Cortex of kidney (tissue), 1 donor: ENCODE data around the gene HOXC11.

Experiments used
- DNase-seq: peaks from one replicate; lab custom pipeline; 2025; lab: John Stamatoyannopoulos, UW

HOXC11 gene

DNA sequence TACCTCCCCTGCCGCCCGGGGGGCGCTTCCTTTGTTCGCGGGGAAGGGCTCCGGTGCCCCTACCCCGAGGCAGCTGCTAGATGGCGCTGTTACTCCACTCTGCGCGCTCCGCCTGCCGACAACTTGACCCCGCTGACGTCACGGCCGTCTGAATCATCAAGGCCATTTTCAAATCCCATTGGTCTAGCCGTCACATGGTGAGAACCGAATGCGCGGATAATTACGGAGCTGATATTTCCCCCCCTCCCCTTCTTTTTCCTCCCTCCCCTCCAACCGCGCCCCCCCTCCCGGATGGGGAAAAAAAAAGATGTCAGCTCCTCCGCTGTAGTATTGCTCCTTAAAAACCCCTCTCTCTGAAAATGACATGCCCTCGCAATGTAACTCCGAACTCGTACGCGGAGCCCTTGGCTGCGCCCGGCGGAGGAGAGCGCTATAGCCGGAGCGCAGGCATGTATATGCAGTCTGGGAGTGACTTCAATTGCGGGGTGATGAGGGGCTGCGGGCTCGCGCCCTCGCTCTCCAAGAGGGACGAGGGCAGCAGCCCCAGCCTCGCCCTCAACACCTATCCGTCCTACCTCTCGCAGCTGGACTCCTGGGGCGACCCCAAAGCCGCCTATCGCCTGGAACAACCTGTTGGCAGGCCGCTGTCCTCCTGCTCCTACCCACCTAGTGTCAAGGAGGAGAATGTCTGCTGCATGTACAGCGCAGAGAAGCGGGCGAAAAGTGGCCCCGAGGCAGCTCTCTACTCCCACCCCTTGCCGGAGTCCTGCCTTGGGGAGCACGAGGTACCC lies 12.2 kb downstream of the HOXC11 start, which contains the start of gene HOXC10:
Gene HOXC10 (plus strand): TSS at position 246 of the 791 bp plus-strand sequence. CDS start 114 bp downstream, at position 360.
- DNase-seq = no peak

DNA sequence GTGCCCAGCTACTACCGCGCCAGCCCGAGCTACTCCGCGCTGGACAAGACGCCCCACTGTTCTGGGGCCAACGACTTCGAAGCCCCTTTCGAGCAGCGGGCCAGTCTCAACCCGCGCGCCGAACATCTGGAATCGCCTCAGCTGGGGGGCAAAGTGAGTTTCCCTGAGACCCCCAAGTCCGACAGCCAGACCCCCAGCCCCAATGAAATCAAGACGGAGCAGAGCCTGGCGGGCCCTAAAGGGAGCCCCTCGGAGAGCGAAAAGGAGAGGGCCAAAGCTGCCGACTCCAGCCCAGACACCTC lies 12.7 kb downstream of the HOXC11 start:
- no peak for DNase-seq

DNA sequence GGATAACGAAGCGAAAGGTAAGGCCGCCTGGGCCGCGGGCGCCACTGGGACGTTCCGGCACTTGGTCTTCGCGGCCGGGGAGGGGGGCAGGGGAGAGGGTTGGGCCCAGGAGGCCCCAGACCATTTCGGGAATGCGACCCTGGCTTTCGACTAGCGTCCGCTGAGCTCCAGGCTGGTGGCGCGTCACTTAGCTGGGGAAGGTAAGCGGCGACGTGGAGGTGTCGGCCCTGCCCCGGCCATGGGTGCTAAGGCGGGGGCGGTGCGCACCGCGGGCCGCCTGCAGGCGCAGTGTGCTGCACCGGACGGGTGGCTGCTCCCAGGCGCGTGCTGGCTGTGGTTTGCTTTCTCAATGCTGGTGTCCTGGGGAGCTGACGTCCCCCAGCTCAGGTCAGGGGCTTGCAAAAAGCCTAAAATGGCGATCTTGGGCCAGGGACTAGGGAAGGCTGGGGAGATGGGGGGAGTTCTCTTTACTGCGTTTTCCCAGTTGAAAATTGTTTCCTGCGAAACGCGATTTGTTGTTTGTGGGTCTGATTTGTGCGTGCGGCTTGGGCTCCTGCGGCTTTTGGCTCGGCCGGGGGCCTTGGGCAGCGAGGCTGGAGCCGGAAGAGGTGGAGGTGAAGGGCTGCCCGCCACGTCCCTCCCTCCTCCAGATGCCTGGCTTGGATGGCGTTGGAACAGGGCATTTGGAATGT lies 13.2 kb downstream of the HOXC11 start:
- no peak for DNase-seq

DNA sequence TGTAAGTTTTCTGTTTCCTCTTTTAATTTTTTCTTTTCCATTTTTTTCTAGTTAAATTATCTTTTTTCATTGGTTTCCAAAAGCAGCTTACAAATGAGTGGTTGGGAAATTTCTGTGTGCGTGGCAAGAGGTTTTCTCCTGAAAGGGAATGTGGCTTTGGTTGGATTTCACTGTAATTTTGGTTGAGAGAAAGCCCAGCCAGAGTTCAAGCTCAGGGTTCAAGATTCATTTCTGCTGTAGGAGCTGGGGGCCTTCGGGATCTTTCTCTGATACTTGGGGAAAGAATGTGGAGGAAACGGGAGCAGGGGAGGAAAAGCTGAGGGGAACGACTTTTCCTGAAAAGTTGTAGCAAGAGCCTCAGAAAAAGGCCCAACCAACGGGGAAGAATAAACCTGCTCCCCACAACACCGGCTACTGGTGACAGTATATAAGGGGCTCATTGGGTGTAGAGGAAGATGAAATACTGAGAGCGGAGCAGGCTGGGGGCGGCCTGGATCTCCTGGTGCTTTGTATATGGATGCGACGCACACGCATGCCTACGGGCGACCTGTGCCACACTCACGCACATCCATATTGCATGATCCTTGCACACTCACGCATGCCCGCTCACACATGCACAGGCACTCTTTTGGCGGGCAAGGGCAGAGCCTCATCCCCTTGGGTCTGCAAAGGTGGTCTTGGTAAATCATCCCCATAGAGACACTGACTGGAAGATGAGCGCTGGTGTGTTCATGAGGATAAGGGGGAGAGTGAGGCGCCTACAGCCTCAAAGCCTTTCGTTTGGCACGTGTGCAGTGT lies 14.0 kb downstream of the HOXC11 start:
- no peak for DNase-seq

DNA sequence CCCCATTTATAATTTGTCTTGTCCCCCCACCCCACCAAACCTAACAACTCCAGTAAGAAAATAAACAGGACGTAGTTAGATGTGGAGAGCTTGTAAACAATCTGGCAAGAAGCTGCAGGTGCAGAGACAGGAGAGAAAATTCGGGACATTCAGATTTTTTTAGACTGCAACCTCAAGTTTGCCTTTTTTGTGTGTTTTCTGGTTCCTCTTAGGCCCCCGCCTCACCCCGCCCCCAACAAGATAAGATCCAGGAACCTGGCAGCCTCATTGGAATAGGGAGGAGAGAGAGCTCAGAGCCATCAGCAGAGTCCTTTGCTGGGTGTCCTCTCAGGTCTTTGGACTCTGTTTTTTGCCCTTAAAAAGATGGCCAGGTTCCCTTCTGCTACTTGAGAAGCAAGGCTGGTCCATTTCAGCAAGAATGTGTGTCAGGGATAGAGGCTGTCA lies 14.9 kb downstream of the HOXC11 start:
- no peak for DNase-seq

DNA sequence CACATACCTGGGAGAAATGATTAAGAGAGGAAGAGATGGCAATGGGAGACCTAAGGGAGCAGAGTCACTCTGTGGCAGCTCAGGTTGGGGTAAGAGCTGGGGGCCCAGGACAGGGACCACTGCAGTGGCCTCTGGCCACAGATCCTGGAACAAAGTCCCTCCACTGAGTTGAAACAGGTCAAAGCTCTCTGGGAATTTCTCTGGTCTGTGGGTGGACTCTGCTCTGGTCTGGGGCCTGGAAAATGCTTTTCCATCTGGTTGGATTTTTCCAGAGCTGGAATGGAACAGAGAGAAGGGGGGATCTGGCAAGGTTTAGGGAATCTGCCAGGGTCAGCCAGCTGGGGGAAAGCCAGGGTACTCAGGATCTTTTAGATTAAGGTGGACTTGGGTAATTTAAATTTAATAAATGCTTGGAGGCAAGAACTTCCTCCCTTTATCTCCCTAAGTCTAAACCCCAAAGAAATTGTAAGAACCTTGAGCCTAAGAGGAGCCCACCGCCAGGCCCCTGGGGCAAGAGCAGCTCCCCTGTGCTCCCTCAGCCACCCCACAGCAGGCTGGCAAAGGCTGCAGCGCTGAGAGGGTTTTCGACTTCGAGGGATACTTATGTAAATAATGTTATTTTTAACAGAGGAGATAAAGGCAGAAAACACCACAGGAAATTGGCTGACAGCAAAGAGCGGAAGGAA lies 15.8 kb downstream of the HOXC11 start:
- DNase-seq = no peak

DNA sequence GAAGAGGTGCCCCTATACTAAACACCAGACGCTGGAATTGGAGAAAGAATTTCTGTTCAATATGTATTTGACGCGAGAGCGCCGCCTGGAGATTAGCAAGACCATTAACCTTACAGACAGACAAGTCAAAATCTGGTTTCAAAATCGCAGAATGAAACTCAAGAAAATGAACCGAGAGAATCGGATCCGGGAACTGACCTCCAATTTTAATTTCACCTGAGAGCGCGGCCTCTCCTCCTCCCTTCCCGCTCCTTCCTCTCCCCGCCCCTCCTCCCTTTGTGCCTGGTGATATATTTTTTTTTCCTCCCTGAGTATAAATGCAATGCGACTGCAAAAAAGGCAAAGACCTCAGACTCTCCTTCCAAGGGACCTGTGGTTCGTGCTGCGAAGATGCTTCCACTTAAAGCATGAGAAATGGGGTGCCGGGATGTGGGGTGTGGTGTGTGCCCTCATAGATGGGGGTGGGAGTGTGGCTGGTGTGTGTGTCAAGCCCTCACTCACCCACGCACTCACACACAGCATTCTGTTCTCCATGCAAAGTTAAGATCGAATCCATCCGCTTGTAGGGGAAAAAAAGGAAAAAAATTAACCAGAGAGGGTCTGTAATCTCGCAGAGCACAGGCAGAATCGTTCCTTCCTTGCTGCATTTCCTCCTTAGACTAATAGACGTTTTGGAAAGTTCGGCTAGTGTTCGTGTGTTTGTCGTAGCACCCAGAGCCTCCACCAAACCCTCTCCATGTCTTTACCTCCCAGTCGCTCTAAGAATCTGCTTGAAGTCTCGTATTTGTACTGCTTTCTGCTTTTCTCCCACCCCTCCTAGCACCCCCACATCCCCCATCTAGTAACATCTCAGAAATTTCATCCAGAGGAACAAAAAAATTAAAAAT lies 16.5 kb downstream of the HOXC11 start:
- no peak for DNase-seq

DNA sequence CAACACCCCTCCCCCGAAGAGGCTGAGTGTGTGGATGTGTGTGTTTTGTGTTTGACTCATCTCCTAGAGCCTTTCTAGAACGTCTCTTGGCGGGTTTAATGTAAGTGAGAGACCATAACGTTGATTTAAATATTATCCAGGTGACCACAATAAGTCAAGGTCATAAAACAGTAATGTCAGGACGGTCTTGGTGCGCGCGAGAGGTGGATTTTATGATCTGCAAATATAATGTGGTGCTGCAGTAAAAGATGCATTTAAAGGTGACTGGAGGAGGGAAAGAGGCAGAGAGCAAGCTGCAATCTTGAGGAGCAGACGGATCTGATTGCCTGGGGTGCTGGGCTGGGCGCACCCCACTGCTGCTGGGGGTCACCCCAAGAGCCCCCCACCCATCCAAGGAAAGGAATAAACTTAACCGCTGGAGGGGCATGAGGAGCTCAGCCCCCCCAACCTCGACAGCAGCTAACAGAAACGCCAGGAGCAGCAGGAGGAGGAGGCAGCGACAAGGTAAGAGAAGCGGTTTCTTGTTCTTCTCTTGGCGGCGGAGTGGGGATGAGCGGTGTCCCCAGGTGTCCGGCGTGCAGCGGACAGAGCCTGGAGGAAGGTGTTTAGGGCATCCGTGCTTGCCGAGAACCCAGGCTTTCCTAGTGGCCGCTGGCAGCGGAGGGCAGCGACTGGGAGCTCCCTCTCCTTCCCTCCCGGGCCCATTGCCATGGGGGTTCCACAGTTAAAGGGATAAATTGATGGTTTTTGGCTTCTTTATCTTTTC lies 17.6 kb downstream of the HOXC11 start:
- no peak for DNase-seq

DNA sequence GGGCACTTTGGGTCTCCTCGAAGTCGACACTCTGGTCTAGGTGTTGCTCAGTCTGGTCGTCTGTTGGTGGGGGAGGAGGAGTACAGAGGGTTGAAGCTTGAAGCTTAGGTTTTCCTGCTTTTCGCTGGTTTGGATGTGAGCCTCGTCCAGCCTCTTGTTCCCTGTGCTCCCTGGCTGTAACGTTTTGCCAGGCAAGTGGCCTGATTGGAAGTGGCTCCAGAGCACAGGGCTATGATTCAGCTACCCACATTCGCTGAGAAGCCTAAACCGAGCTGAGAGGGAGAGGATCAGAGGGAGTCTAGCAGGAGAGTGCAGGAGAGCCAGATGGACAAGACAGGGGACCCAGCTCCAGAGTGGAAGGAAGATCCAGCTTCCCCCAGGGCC lies 18.1 kb downstream of the HOXC11 start:
- DNase-seq = no peak

DNA sequence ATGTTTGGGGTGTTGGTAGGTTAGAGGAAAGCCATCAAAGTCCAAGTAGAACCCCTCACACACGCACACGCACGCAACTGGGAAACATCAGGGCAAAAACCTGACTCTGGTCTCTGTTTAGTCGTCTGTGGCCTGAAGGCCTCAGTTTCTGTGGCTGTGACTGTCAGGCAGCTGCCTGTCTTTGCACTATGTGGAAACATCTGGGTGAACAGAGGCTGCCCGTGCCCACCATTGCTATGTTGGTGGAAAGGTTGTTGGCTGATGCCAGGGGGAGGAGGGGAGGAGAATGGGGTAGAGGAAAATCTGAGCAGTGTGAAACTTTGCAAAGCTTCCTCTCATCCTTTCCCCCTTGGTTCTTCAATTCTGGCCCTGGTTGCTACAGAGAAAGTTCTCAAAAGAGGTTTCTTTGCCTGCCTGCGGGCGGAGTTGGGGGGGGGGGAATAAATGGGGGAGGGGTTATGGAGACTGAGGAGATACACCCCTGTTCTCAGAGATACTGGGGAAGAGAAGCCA lies 19.5 kb downstream of the HOXC11 start:
- DNase-seq = no peak

DNA sequence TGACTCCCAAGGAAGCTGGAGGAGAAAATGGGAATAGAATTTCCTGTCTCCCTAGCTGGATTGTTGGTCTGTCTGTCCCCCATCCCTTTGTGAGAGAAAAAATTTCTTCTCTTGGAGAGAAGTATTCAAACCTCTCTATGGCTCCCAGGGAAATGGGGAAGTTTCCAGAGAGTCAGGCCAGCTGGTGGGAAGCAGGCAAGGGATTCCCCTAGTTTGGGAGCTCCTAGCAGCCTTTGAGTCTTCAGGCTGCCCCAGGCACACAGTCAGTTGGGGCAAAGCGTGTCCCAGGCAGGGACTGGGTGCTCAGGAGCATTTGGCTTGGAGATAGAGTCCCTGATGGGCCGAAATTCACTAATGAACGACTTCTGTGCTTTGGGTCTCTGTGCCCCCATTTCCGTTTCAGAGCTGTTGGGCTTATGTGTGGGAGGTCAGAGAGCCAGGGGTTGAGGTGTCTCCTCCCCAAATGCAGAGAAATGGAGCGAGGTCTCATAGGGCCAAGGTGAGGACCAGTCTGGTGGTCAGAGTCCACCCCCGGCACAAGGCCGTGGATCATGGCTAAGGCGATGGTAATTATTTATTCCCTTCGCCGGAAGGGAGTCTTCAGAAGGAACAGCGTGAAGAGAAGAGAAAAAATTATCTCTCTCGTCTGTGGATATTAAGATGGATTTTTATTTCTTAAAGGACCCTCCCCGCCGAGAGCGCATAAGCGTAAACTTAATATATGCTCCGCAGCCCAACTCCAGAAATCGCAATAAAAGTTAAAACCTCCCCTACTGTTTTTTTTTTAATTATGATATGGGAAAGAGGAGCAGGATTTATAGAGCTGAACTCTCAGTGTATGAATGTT lies 20.5 kb downstream of the HOXC11 start:
- no peak for DNase-seq

DNA sequence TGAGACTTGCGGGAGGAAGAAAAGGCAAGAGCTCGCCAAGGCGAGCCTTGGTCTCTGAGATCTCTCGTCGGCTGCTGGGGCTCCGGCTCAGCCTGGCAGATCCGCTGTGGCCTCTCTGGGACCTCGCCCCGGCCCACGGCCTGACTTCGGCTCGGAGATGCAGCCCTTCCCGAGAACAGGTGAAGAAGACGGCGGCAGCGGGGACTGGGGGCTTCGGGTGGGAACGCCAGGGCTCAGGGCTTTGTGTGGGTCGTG lies 21.0 kb downstream of the HOXC11 start:
- no peak for DNase-seq

DNA sequence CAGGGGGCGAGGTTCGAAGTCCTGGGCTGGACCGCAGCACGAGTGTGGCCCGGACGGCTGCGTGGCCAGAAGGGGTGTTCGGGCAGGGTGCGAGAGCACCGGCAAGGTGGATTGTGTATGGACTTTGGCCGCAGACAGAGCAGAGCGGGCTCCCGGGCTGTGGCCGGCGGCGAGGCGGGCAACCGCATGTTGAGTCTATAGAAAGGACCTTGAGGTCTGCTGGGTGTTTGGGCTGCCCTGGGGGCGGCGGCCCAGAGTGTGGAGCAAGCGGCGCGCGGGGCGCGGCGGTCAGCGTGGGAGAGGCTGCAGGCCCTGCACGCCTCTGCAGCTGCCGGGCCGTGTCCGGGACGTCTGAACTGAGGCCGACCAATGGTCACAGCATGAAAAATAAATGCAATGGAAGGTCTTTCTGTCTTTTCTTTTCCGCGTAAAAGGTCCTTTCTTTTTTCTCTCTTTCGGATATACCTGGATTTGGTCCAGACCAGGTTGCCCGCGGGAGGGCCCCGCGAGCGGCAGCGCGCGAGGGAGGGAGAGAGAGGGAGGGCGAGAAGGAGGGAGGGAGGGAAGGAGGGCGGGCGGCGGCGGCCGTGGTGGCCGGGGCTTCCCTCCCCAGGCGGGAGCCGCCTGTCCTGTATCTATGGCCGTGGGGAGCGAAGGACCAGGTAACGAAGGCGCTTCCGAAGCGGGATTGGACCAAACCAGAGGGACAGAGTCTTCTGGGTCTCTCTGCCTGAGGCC lies 21.5 kb downstream of the HOXC11 start:
- no peak for DNase-seq

DNA sequence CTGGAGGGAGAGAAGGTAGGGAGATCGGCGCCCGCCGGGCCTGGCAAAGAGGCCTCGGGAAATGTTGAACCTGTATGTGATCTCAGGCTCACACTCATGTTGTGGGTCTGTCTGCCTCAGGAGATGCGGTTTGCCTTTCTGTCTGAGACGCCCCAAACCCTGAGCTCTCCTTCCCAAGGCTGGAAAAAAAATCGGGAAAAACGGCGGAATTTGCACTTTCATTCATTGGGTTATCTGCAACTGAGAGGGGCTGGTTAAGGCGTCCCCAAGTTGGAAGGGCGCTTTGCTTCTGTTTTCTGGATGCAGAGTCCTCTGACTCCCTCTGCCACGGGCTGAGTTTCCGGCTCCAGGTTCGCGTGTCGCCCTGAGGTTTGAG lies 22.1 kb downstream of the HOXC11 start:
- DNase-seq = no peak

DNA sequence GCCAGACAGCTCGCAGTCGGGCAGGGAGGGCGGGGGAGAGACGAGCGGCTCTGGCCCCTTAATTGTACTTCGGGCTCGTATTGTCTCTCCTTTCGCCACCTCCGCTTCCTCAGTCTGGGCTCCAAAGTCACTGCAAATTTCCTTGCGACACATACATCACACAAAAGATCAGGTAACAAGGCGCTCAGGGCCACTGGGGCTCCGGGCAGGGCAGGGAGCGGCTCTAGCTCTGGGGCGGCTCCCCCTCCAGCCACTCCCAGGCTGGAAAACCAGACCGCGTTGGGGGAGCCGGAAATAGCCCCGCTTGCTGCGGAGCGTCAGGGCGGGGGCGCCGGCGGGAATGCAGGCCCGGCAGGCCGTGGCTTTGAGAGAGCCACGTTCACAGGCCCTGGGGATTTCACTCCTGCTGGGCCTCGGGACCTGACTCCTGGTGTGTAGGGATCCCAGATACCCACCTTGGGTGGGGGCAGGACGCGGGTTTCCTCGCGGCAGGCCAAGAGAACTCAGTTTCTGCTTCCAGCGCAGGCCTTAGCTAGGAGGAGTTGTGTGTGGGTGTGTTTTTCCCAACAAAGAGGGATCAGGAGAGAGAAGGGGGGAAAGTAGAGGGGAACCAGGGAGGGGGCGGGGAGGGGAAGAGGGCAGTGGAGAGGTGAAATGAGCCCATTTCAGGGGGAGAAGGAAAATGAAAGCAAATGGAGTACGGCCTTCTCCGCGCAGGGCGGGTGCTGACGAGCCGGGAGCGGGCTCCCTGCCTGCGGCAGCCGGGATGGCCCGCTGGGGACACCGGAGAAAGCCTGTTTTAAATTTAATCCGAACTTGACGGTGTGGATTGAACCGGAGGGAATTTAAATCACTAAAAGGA lies 22.7 kb downstream of the HOXC11 start:
- no peak for DNase-seq

DNA sequence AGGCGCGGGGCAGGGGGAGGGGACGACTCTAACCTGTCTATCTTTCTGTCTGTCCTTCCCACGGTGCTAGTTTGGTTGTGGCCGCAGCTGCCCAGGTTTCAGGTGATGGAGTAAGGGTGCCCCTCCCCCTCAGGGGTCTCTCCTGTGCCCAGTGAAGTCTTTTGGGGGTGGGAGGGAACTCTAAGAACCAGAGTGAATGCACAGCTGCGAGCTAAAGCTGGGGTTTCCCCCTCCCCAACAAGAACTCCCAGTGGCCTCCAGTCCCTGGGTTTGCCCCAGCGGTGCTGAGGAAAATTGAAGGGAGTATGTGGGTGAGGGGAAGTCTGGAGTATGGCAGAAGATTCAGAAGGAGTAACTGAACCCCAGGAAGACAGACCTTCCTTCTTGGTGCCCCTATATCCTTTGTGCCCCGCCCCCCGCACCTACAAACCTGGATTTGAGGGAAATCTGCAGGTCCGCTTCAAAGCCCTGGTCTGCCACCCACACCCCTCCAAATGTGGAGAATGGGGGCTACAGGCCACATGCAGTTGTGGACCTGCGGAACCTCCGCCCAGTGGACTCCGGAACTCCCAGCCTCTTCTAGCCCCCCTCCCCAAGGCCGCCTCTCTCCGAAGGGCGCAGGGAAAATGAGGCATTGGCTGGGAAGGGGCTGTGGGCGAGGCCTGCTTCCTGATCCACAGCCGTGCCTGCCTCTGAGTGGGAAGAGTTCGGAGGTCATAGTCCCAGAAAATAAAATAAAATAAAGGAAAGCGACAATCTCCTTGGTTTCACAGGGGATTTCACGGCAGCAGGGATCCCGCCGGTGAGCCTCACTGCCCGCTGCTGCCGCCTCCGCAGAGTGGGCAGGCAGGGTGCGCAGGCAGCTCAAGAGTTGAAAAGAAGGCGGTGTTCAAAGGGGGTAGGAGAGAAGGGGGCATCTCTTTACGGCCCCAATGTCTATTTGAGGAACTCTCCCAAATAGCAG lies 23.6 kb downstream of the HOXC11 start:
- no peak for DNase-seq
